K562 (cell line): ENCODE results near the gene SLC24A4. TPM values are rescaled to one million over a fixed set of nuclear protein-coding genes. Genes with fewer than 3 reads are reported as not detected.

ENCODE experiments used
- ATAC-seq: fragments of 200-7000 bp; cut with Tn5 transposase; 3 replicates; pipeline ENCODE4 v1.9.1; 2020; ENCODE audit warnings: moderate library complexity
- BruUV-seq: library from RNA; stranded (reverse); fragments of 400-500 nt; replicated peaks from 2 replicates; lab custom pipeline; 2021; lab: Mats Ljungman, UMichigan
- CTCF ChIA-PET: fragments of 300-600 bp; formaldehyde crosslinking; extraction: SDS; loops from one replicate; lab custom pipeline; 2021; ENCODE audit warnings: low intra/inter-chr PET ratio; lab: Yijun Ruan, JAX
- POLR2A ChIA-PET: fragments of 300-600, 350-650 bp; sonication (Branson Sonifier 250); formaldehyde crosslinking; extraction: SDS; loops from one replicate; lab custom pipeline; 2021; ENCODE audit warnings: antibody characterized with exemption, inconsistent platforms; lab: Yijun Ruan, JAX
- DNase-seq, 4 experiments: peaks; one replicate each; pipeline versions ENCODE4 v3.0.0 to v3.0.0-alpha.2; 2011 to 2018; ENCODE audit warnings: low spot score in 3 of 4, mixed read lengths in 3 of 4; ENCODE audit errors: extremely low read depth in 1 of 4
- FAIRE-seq: peaks from 2 replicates; lab custom pipeline; 2011; peaks lifted over from hg19 to GRCh38; lab: Jason Lieb, UNC
- H2AFZ ChIP-seq: 2 replicates; pipeline ENCODE4 v1.6.0; 2011; ENCODE audit warnings: low read depth, low read length, control low read depth, inconsistent platforms
- H3K27ac ChIP-seq: fragments of 200-600 bp; 3 replicates; pipeline ENCODE4 v1.8.0; 2011; ENCODE audit warnings: low read depth, mild to moderate bottlenecking, control low read depth, inconsistent platforms, low read length, moderate library complexity, mixed read lengths; ENCODE audit errors: extremely low read depth
- H3K27me3 ChIP-seq, 2 experiments: fragments of 300-600 bp in 1 of 2; 2 replicates in 1 of 2; 3 replicates in 1 of 2; pipeline versions ENCODE4 v1.6.0 to v1.8.0; 2011; ENCODE audit warnings: inconsistent platforms in 2 of 2, low read length in 2 of 2, mild to moderate bottlenecking in 1 of 2, mixed read lengths in 1 of 2, moderate library complexity in 1 of 2; ENCODE audit not compliant: control insufficient read depth in 2 of 2, insufficient read depth in 2 of 2
- H3K36me3 ChIP-seq: fragments of 300-600 bp; 3 replicates; pipeline ENCODE4 v1.8.0; 2011; ENCODE audit warnings: mild to moderate bottlenecking, low read length, inconsistent platforms; ENCODE audit not compliant: control insufficient read depth, insufficient read depth
- H3K4me1 ChIP-seq, 2 experiments: fragments of 200-600 bp in 1 of 2; replicated peaks in 1 of 2; 2 replicates in 1 of 2; 3 replicates in 1 of 2; pipeline versions ENCODE4 v1.5.1 to v1.8.0; 2011; ENCODE audit warnings: inconsistent platforms in 2 of 2, low read length in 2 of 2, mild to moderate bottlenecking in 1 of 2, mixed read lengths in 1 of 2, moderate library complexity in 1 of 2; ENCODE audit not compliant: control insufficient read depth in 2 of 2, insufficient read depth in 2 of 2
- H3K4me2 ChIP-seq: 2 replicates; pipeline ENCODE4 v1.6.1; 2011; ENCODE audit warnings: low read length, control low read depth, inconsistent platforms, mixed read lengths; ENCODE audit not compliant: insufficient read depth
- H3K4me3 ChIP-seq: fragments of 200-600 bp; sonication (generic), shearing (Covaris generic); 2 replicates; pipeline ENCODE4 v1.5.1; 2016; ENCODE audit warnings: control low read depth, inconsistent platforms
- H3K79me2 ChIP-seq: fragments of 200-600 bp; 3 replicates; pipeline ENCODE4 v1.8.0; 2011; ENCODE audit warnings: low read length, inconsistent platforms; ENCODE audit not compliant: control insufficient read depth, insufficient read depth
- H3K9ac ChIP-seq, 2 experiments: 2 replicates each; pipeline versions ENCODE4 v1.6.0 to v1.6.1; 2011; ENCODE audit warnings: low read depth in 2 of 2, low read length in 2 of 2, control low read depth in 1 of 2, inconsistent platforms in 1 of 2, mild to moderate bottlenecking in 1 of 2, mixed read lengths in 1 of 2; ENCODE audit not compliant: insufficient read depth in 1 of 2
- H3K9me1 ChIP-seq: one replicate; pipeline ENCODE4 v1.6.0; 2011; ENCODE audit warnings: inconsistent platforms, mild to moderate bottlenecking, low read length, moderate library complexity; ENCODE audit not compliant: control insufficient read depth, insufficient read depth
- H3K9me3 ChIP-seq: replicated peaks from 2 replicates; pipeline ENCODE4 v1.5.1; 2011; ENCODE audit warnings: low read depth, low read length, inconsistent platforms; ENCODE audit not compliant: control insufficient read depth, insufficient read depth
- H4K20me1 ChIP-seq: replicated peaks from 2 replicates; pipeline ENCODE4 v1.6.1; 2011; ENCODE audit warnings: low read length, inconsistent platforms, mixed read lengths; ENCODE audit not compliant: control insufficient read depth, insufficient read depth
- ILF3 ChIP-seq: fragments of 450-650 bp; IDR thresholded peaks from 2 replicates; pipeline ENCODE4 v1.6.1; 2018; ENCODE audit warnings: antibody characterized with exemption, mild to moderate bottlenecking, moderate library complexity, borderline replicate concordance
- IRF9 ChIP-seq: fragments of 450-650 bp; IDR thresholded peaks from 2 replicates; pipeline ENCODE4 v1.6.1; 2016; ENCODE audit warnings: missing biosample characterization, missing genetic modification characterization
- KLF10 ChIP-seq: fragments of 250-450 bp; sonication (Bioruptor Pico); IDR thresholded peaks from 2 replicates; pipeline ENCODE4 v1.6.1; 2021; ENCODE audit warnings: matching md5 sums
- KLF13 ChIP-seq: fragments of 450-650 bp; IDR thresholded peaks from 2 replicates; pipeline ENCODE4 v1.6.1; 2016; ENCODE audit warnings: missing genetic modification characterization, low read depth, mild to moderate bottlenecking, missing compliant biosample characterization, moderate library complexity, borderline replicate concordance
- KLF6 ChIP-seq: fragments of 250-450 bp; sonication (Bioruptor Pico); IDR thresholded peaks from 2 replicates; pipeline ENCODE4 v1.4.0; 2020; ENCODE audit warnings: mild to moderate bottlenecking, moderate library complexity, borderline replicate concordance
- MIER1 ChIP-seq: fragments of 450-650 bp; IDR thresholded peaks from 2 replicates; pipeline ENCODE4 v1.6.1; 2016; ENCODE audit warnings: antibody characterized with exemption, mild to moderate bottlenecking, low read depth
- MLX ChIP-seq, 2 experiments: fragments of 450-650 bp in 1 of 2; sonication (generic) in 1 of 2; formaldehyde crosslinking; conservative IDR thresholded peaks; 2 replicates each; pipeline versions ENCODE4 v1.4.0 to v1.8.1; 2020 to 2022; ENCODE audit warnings: mild to moderate bottlenecking in 1 of 2, missing genetic modification reagents in 1 of 2
- MTA3 ChIP-seq: fragments of 450-650 bp; formaldehyde crosslinking; IDR thresholded peaks from 2 replicates; pipeline ENCODE4 v1.6.1; 2017; ENCODE audit warnings: mild to moderate bottlenecking, borderline replicate concordance
- MYNN ChIP-seq, 2 experiments: sonication (generic); formaldehyde crosslinking in 1 of 2; IDR thresholded peaks; 2 replicates each; pipeline versions ENCODE4 v1.5.0 to v1.6.1; 2016 to 2020; ENCODE audit warnings: antibody characterized with exemption in 1 of 2, missing genetic modification reagents in 1 of 2
- NCOA6 ChIP-seq: fragments of 450-650 bp; IDR thresholded peaks from 2 replicates; pipeline ENCODE4 v1.6.1; 2017; ENCODE audit warnings: mild to moderate bottlenecking
- NFE2 ChIP-seq: IDR thresholded peaks from 2 replicates; pipeline ENCODE4 v1.6.1; 2014; ENCODE audit warnings: antibody characterized with exemption, low read depth
- POLR2A ChIP-seq: fragments of 450-650 bp; conservative IDR thresholded peaks from 2 replicates; pipeline ENCODE4 v1.6.1; 2016
- RCOR1 ChIP-seq, 2 experiments: IDR thresholded peaks; 2 replicates each; pipeline ENCODE4 v1.6.1; 2012; ENCODE audit warnings: low read depth in 2 of 2, low read length in 2 of 2, borderline replicate concordance in 1 of 2, improper control_type of control experiment in 1 of 2
- XRCC5 ChIP-seq: fragments of 200-400 bp; formaldehyde crosslinking; IDR thresholded peaks from 2 replicates; pipeline ENCODE4 v1.6.1; 2017; ENCODE audit warnings: low read depth, mild to moderate bottlenecking, low read length
- ZBTB34 ChIP-seq: fragments of 250-450 bp; sonication (Bioruptor Pico); IDR thresholded peaks from 2 replicates; pipeline ENCODE4 v1.8.0; 2021; ENCODE audit warnings: mild to moderate bottlenecking, moderate library complexity
- ZFP91 ChIP-seq: sonication (generic); formaldehyde crosslinking; IDR thresholded peaks from 2 replicates; pipeline ENCODE4 v1.8.0; 2022; ENCODE audit warnings: mild to moderate bottlenecking, missing genetic modification reagents
- ZNF699 ChIP-seq: fragments of 250-450 bp; sonication (Bioruptor Pico); IDR thresholded peaks from 2 replicates; pipeline ENCODE4 v1.8.0; 2021; ENCODE audit warnings: mild to moderate bottlenecking, moderate library complexity; ENCODE audit not compliant: insufficient replicate concordance
- WGBS: fragments of 100-300 bp; shearing (Covaris generic); methylation state at CpG from one replicate; pipeline ENCODE4 v1.1.6; 2016; ENCODE audit warnings: low coverage, mixed read lengths; ENCODE audit not compliant: insufficient coverage; ENCODE audit errors: missing lambda C conversion rate; 5-methylcytosine and 5-hydroxymethylcytosine counted together
- in situ Hi-C: fragments of 300-500 bp; cut with MboI; formaldehyde crosslinking; loops from 4 replicates; pipeline ENCODE4 v1.15.0; 2018; ENCODE audit warnings: inconsistent platforms, mixed read lengths
- intact Hi-C: fragments of 100-400 bp; cut with micrococcal nuclease; formaldehyde crosslinking; loops from 2 replicates; pipeline ENCODE4 v1.14.2; 2022
- polyA plus RNA-seq, 8 experiments: library from polyadenylated mRNA; depleted of rRNA in 4 of 8; stranded (reverse) in 5 of 8; unstranded in 3 of 8; fragments of >200 nt; fragmentation: Nextera tagmentation in 2 of 8; fragmentation: Illumina TruSeq in 1 of 8; extraction: Ambion mirVana in 2 of 8; extraction: Trizol in 1 of 8; gene quantifications; 2 replicates each; pipeline versions ENCODE4 v1.2.1 to v1.2.3, GENCODE V29; 2011 to 2014; ENCODE audit warnings: inconsistent platforms in 1 of 8, missing spikeins in 1 of 8
- total RNA-seq, 7 experiments: library from RNA; depleted of rRNA in 6 of 7; stranded (reverse); fragments of >200 nt in 6 of 7; fragmentation: Illumina TruSeq in 2 of 7; extraction: Trizol in 2 of 7; gene quantifications; 2 replicates each; pipeline versions ENCODE4 v1.2.1 to v1.2.3, GENCODE V29; 2011 to 2021; ENCODE audit warnings: low replicate concordance in 1 of 7

SLC24A4 gene
- total and polyA plus RNA-seq, 9 of the 15 experiments (the other 6 are each of a cell fraction or from before 2014, with no cell fraction given), result not detected

- TF ChIP-seq ZFP91 (no peak), NFE2 (no peak), POLR2A (no peak), IRF9 (tag) (no peak), ZNF699 (no peak), RCOR1 (IDR thresholded peaks at IDR 0.05; ENCODE audit: borderline replicate concordance in 1 of 2, low read depth in 2 of 2, low read length in 2 of 2) (no peak), ILF3 (no peak)
Measured at GRCh38 chr14:92448786-92449185, 125.8 kb downstream of the SLC24A4 start (continued).

GRCh38 chr14:92449404-92450181, 126.6 kb downstream of the SLC24A4 start:
- Histone ChIP-seq H3K9ac (no peak overlapping the region), H3K9me1 (no peaks in the 10 kb centered on the region), H3K9me3 (no peaks in the 10 kb centered on the region), H3K4me1 (no peaks in the 10 kb centered on the region), H3K79me2 (no peaks in the 10 kb centered on the region), H4K20me1 (no peaks in the 10 kb centered on the region), H3K27me3 (peaks cover 3 to 47% of the 10 kb centered on the region in 2 experiments; a peak in 3 of 5 replicates), H3K4me3 (no peak overlapping the region), H3K36me3 (no peaks in the 10 kb centered on the region), H3K4me2 (no peak overlapping the region), H2AFZ (no peak overlapping the region), H3K27ac (no peak overlapping the region)
- no peak for DNase-seq
- in situ Hi-C loops, result no loop called here
- no peak for ATAC-seq
- 1% methylated on average over 13 of the region's 20 CpGs for WGBS
- no TSS peak for BruUV-seq
- intact Hi-C loops, result no loop called here
- FAIRE-seq, result no peak
- ChIA-PET CTCF (no interaction called here), POLR2A (no interaction called here)
- TF ChIP-seq NCOA6 (no peak), KLF10 (no peak), MIER1 (no peak), MTA3 (no peak), KLF6 (no peak), KLF13 (tag) (no peak), ZBTB34 (CRISPR knock-in tag) (no peak), MLX (CRISPR knock-in tag; conservative IDR thresholded peaks at IDR 0.05) (no peak), MYNN (IDR thresholded peaks at IDR 0.05) (no peak), MYNN (CRISPR knock-in tag; IDR thresholded peaks at IDR 0.05) (no peak), XRCC5 (no peak), POLR2A (no peak)
